Adipose tissue (tissue), 3 donors: ENCODE data around the gene DENND5B. TPM values are rescaled to one million over a fixed set of nuclear protein-coding genes. Genes with fewer than 3 reads are reported as not detected.
A peak's percentile ranks its signal among the peaks of the same experiment; 100 is the strongest.
"Not testable (repeated sequence)": the region's sequence is repeated elsewhere in the genome, so short reads cannot be mapped to it uniquely, and the experiment has no call there.

Source experiments
- H3K27ac ChIP-seq: one replicate; pipeline ENCODE4 v1.5.1; 2013; ENCODE audit warnings: low read depth, low read length
- WGBS, 3 donors: extraction: QIAGEN DNeasy Blood & Tissue Kit; methylation state at CpG; one replicate each; pipeline ENCODE4 v1.1.7; 2013; 5-methylcytosine and 5-hydroxymethylcytosine counted together
- polyA plus RNA-seq, 3 donors: library from polyadenylated mRNA; stranded (reverse); fragments of 200-250 nt; gene quantifications; one replicate each; pipeline ENCODE4 v1.2.3, GENCODE V29; 2013
- donor health status: healthy with polysubstance abuse.
- donor health status: Bipolar disorder and iron deficiency.
- donor health status: healthy.

The DENND5B gene
- 1 to 10 TPM; 2.4 to 4.9 (median 3.3) TPM for polyA plus RNA-seq

GRCh38 chr12:31590642-31591379 is at the start of gene DENND5B:
DENND5B (minus strand) TSS chr12:31591136; CDS start chr12:31590832, 304 bp downstream.
- peak within 1 kb of the TSS; percentile 61 for H3K27ac ChIP-seq
- WGBS, 3 donors: 0% methylated on average over 85 to 117 of the region's 117 CpGs

DNA sequence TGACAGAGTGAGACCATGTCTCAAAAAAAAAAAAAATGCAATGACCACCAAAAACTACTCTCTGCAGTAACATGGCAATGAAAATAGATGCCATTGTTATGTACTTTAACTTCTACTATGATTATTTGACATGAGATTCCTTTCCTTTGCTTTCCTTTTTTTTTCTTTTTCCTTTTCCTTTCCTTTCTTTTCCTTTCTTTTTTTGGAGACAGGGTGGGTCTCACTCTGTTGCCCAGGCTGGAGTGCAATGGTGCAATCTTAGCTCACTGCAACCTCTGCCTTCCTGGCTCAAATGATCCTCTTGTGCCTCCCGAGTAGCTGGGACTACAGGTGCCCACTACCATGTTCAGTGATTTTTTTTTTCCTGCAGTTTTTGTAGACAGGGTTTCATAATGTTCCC is 43.7 kb upstream of the DENND5B start:
- no peak overlapping the region for H3K27ac ChIP-seq
- 66 to 88% (median 79%) methylated on average over 1 of the region's 1 CpG for WGBS, 3 donors

DNA sequence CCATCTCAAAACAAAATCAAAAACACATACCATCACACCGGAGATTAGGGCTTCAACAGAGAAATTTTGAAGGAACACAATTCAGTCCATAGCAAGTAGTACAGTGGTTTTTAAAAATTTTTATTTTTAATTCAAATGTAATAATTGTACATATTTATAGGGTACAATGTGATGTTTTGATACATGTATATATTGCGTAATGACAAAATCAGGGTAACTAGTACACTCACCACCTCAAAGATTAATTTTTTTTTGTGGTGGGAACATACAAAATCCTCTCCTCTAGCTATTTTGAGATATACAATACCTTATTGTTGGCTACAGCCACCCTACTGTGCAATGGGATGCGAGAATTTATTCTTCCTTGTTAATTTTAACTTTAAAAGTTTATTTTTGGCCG is 42.5 kb upstream of the DENND5B start:
- no peak overlapping the region for H3K27ac ChIP-seq
- 86 to 95% (median 93%) methylated on average over 4 of the region's 4 CpGs for WGBS, 3 donors

GRCh38 chr12:31631809-31632208 is 40.9 kb upstream of the DENND5B start:
- WGBS, 3 donors: 79 to 97% (median 83%) methylated on average over 11 to 12 of the region's 12 CpGs
- H3K27ac ChIP-seq: no peak overlapping the region

DNA sequence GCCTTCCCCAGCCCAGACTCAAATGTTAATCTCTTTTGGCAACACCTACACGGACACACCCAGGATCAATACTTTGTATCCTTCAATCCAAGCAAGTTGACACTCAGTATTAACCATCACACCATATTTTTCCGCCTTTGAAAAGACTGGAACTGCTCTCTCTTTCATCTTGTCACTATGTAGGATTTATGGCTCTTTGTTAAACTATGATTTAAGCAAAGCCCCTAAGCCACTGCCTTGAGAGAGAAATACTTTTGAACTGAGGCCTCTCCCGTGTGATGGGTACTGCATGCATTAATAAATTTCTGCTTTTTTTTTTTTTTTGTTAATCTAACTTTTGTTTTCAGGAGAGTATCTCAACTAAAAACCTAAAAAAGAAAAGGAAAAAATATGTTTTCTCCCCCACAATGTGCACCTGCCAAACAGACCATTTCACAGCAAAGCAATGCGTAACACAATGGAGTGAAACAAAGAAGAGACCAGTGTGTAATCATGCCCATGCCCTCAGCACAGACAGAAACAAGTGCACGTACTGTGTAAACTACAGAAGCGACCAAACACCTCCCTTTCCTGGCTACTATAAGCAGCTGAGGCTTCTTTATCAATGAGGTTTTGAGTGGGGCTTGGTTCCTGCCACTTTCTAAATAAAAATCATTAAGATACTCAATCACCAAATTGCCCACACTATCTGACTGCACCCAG is 40.2 kb upstream of the DENND5B start:
- no peak overlapping the region for H3K27ac ChIP-seq
- 88 to 95% (median 95%) methylated on average over 6 of the region's 6 CpGs for whole genome bisulfite sequencing, 3 donors

DNA sequence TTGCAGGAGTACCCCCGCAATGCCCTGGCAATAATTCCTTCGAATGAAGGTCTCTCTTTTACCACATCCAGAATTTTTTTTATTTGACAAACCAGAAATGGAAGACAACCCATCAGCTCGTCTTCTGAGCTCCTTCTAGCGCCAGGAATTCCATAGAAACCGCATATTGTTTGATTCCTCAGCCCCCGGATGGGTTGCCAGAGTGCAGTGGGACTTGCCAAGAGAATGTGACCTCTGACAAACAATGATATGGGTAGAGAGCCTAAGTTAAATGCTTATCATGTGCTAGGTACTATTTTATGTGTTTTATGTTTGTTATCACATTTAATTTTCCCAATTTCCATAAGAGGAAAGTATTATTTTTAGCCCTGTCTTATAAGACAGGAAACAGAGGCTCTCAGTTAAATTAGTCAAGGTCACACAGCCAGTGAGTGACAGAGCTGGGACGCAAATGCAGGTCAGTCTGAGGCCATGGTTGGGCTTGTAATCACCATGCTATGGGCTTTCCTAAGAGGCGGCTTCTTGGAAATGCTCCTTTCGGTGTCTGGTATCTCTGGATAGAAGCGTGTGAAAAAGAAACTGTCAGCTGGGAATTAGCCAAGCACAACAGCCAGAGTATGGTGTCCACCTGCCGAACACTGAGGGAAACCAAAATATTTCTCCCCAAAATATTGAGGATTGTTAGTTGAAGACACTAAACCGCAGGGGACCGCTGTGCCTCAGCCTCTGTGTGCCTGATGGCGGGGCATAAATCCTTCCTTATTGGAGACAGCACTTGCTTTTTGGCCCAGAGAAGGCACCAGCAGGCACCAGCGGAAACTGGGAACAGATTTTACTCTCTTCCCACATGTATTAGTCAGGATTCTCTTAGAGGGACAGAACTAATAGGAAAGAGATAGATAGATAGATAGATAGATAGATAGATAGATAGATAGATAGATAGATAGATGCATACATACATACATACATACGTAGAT is 39.1 kb upstream of the DENND5B start:
- no peak overlapping the region for H3K27ac ChIP-seq
- 48 to 57% (median 50%) methylated on average over 16 of the region's 16 CpGs for WGBS, 3 donors

- H3K27ac ChIP-seq: no peak overlapping the region
- 64 to 81% (median 67%) methylated on average over 5 of the region's 5 CpGs for WGBS, 3 donors
Measured at GRCh38 chr12:31627456-31628054, 36.6 kb upstream of the DENND5B start.

DNA sequence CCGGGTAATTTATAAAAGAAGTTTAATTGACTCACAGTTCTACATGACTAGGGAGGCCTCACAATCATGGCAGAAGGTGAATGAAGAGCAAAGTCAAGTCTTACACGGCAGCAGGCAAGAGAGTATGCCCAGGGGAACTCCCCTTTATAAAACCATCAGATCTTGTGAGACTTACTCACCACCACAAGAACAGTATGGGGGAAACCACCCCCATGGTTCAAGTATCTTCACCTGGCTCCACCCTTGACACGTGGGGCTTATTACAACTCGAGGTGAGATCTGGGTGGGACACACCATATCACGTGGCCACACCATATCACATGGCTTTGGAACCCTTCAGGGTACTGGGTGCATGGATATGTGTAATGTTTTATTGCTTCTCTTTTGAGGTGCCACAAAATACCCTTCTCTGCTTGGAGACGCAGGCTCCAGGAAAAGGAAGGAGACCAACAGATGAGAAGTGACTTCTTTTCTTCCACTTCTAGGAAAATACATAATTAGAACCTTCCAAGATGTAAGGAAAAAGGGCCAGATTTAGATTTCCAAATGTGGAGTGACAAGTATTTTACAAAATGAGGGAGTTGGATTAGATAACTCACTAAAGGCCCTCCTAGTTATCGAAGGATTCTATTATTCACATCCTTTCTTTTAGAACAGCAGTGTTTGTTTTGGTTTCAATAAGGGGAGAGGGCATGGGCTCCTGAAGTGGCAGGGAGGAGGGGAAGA is 35.5 kb upstream of the DENND5B start:
- 80 to 90% (median 86%) methylated on average over 7 of the region's 7 CpGs for WGBS, 3 donors
- H3K27ac ChIP-seq: no peak overlapping the region

- H3K27ac ChIP-seq: no peak overlapping the region
- 85 to 97% (median 94%) methylated on average over 4 of the region's 4 CpGs for WGBS, 3 donors
Measured at GRCh38 chr12:31622038-31622437, 31.1 kb upstream of the DENND5B start.

GRCh38 chr12:31620311-31620710 is 29.4 kb upstream of the DENND5B start:
- 67 to 100% (median 94%) methylated on average over 2 of the region's 2 CpGs for WGBS, 3 donors
- H3K27ac ChIP-seq: no peak overlapping the region

GRCh38 chr12:31618228-31619025 is 27.5 kb upstream of the DENND5B start:
- WGBS, 3 donors: 81 to 93% (median 89%) methylated on average over 3 of the region's 3 CpGs

GRCh38 chr12:31612819-31613218 is 21.9 kb upstream of the DENND5B start:
- no peak overlapping the region for H3K27ac ChIP-seq
- WGBS, 3 donors: 87 to 91% (median 88%) methylated on average over 2 of the region's 2 CpGs

More at GRCh38 chr12:31618228-31619025, 27.5 kb upstream of the DENND5B start:
- H3K27ac ChIP-seq: no peak overlapping the region

DNA sequence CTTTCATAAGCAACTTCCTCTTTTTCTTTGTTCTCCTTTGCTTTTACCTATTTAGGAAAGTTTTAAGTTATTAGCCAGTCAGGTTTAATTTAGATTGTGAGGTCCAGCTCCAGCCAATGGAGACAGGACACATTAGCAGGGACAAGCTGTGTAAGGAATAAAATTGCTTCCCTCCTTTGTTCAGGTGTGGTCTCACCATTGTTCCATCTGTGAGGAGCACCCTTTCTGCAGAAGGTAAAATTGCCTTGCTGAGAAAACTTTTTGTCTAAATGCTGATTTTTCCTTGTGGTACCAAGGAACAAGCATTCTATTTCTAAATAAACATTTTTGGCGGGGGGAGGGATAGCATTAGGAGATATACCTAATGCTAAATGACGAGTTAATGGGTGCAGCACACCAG is 17.4 kb upstream of the DENND5B start:
- WGBS, 3 donors: 83 to 91% (median 85%) methylated on average over 2 of the region's 2 CpGs
- H3K27ac ChIP-seq: not testable (repeated sequence)

- WGBS, 3 donors: 56 to 65% (median 57%) methylated on average over 2 of the region's 2 CpGs
Measured at GRCh38 chr12:31605531-31605930, 14.6 kb upstream of the DENND5B start.

DNA sequence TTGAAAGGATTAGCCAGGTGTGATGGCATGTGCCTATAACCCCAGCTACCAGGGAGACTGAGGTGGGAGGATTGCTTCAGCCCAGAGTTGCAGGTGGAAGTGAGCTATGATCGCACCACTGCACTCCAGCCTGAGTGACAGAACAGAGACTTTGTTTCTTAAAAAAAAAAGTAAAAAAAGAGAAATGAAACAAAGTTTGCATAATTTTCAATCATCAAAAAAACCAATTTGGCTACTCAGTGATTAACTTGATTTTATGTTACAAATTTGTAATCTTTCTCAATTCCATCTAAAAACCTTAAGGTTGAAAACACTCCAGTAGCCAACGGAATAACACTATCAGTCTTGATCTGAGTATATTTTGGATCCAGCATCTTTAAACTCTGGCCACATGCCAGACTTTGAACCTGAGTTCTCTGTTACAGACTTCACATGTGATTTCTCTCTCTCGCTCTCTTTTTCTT is 12.6 kb upstream of the DENND5B start:
- H3K27ac ChIP-seq: no peak overlapping the region
- WGBS, 3 donors: 75 to 83% (median 83%) methylated on average over 3 of the region's 3 CpGs

More at GRCh38 chr12:31605531-31605930, 14.6 kb upstream of the DENND5B start:
- no peak overlapping the region for H3K27ac ChIP-seq

- no peak overlapping the region for H3K27ac ChIP-seq
- 83 to 87% (median 83%) methylated on average over 4 of the region's 4 CpGs for WGBS, 3 donors
Measured at GRCh38 chr12:31600750-31601149, 9.8 kb upstream of the DENND5B start.

DNA sequence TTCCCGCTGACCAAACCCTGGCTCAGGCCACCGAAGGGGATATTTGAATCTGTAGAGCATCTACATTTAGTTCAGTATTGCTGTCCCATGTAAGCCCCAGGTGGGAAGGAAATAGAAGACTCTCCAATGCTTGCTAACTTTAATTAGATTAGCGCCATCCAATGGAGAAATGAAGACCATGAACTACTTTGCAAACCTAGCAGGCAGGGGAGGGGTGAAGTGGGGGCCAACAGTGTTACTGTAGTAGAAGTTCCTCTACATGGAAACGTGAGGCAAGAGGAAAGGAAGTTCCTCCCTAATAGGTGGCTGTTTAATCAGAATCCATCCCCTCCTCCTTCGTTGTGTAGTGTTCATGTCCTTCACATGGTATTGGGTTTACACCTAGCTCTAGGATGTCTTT is 9.3 kb upstream of the DENND5B start:
- WGBS, 3 donors: 75 to 77% (median 76%) methylated on average over 5 of the region's 5 CpGs
- H3K27ac ChIP-seq: no peak overlapping the region
